Urinary bladder (tissue), 4 donors: ENCODE results near the gene RPS6KA1. TPM values are rescaled to one million over a fixed set of nuclear protein-coding genes. Genes with fewer than 3 reads are reported as not detected.
A peak's percentile ranks its signal among the peaks of the same experiment; 100 is the strongest.

ENCODE experiments used
- DNase-seq: peaks from one replicate; pipeline ENCODE4 v3.0.0-alpha.2; 2015; ENCODE audit errors: extremely low spot score
- H3K27ac ChIP-seq: one replicate; pipeline ENCODE4 v1.5.1; 2013; ENCODE audit warnings: low read depth, mild to moderate bottlenecking, moderate library complexity
- H3K36me3 ChIP-seq: one replicate; pipeline ENCODE4 v1.6.1; 2013; ENCODE audit warnings: mild to moderate bottlenecking, moderate library complexity; ENCODE audit not compliant: insufficient read depth
- H3K4me1 ChIP-seq: one replicate; pipeline ENCODE4 v1.6.1; 2013; ENCODE audit warnings: mild to moderate bottlenecking, moderate library complexity; ENCODE audit not compliant: insufficient read depth
- H3K4me3 ChIP-seq: one replicate; pipeline ENCODE4 v1.5.1; 2013; ENCODE audit warnings: low read depth, low read length
- WGBS: extraction: QIAGEN DNeasy Blood & Tissue Kit; methylation state at CpG from one replicate; pipeline ENCODE4 v1.1.7; 2013; 5-methylcytosine and 5-hydroxymethylcytosine counted together
- polyA plus RNA-seq: library from polyadenylated mRNA; stranded (reverse); fragments of 200-250 nt; gene quantifications from one replicate; pipeline ENCODE4 v1.2.3, GENCODE V29; 2013
- total RNA-seq: library from RNA; depleted of rRNA; stranded (reverse); fragments of >200 nt; gene quantifications from one replicate; pipeline ENCODE4 v1.2.3, GENCODE V29; 2014
- donor health status: healthy with polysubstance abuse.
- donor health status: healthy.

Gene RPS6KA1
- total and polyA plus RNA-seq, 2 donors, result 7.7 to 8.9 TPM

- 77% methylated on average over 14 of the region's 14 CpGs for WGBS
- Histone ChIP-seq H3K27ac (no peak overlapping the region), H3K36me3 (no peaks in the 10 kb centered on the region), H3K4me3 (no peak overlapping the region), H3K4me1 (no peaks in the 10 kb centered on the region)
- DNase-seq, result no peak
Measured at GRCh38 chr1:26538480-26539412, 9.2 kb downstream of the RPS6KA1 start.

- no peak overlapping the region for H3K4me3 ChIP-seq
- H3K36me3 ChIP-seq, result no peaks in the 10 kb centered on the region
- H3K27ac ChIP-seq, result no peak overlapping the region
- no peak for DNase-seq
- 17% methylated on average over 6 of the region's 6 CpGs for WGBS
- H3K4me1 ChIP-seq, result no peaks in the 10 kb centered on the region
Measured at GRCh38 chr1:26539722-26540121, 10.2 kb downstream of the RPS6KA1 start.

- Histone ChIP-seq H3K4me1 (no peaks in the 10 kb centered on the region), H3K4me3 (no peak overlapping the region), H3K27ac (no peak overlapping the region), H3K36me3 (no peaks in the 10 kb centered on the region)
- no peak for DNase-seq
- WGBS, result 97% methylated on average over 3 of the region's 3 CpGs
Measured at GRCh38 chr1:26540351-26540750, 10.8 kb downstream of the RPS6KA1 start.

- no peak for DNase-seq
- WGBS, result 83% methylated on average over 7 of the region's 7 CpGs
- H3K4me1 ChIP-seq, result no peaks in the 10 kb centered on the region
- no peaks in the 10 kb centered on the region for H3K36me3 ChIP-seq
- no peak overlapping the region for H3K27ac ChIP-seq
- H3K4me3 ChIP-seq, result no peak overlapping the region
Measured at GRCh38 chr1:26541431-26541815, 11.9 kb downstream of the RPS6KA1 start.

GRCh38 chr1:26541816-26542711 is 12.5 kb downstream of the RPS6KA1 start:
- H3K4me3 ChIP-seq, result no peak overlapping the region

GRCh38 chr1:26542771-26543451 is 13.3 kb downstream of the RPS6KA1 start:
- H3K4me1 ChIP-seq, result no peaks in the 10 kb centered on the region
- H3K4me3 ChIP-seq, result no peak overlapping the region
- H3K27ac ChIP-seq, result peak overlapping the region; percentile 56
- 83% methylated on average over 9 of the region's 9 CpGs for WGBS
- no peak for DNase-seq
- H3K36me3 ChIP-seq, result no peaks in the 10 kb centered on the region

More at GRCh38 chr1:26541816-26542711, 12.5 kb downstream of the RPS6KA1 start:
- H3K27ac ChIP-seq, result peak overlapping the region; percentile 40
- no peak for DNase-seq
- 39% methylated on average over 18 of the region's 18 CpGs for WGBS
- no peaks in the 10 kb centered on the region for H3K4me1 ChIP-seq
- H3K36me3 ChIP-seq, result no peaks in the 10 kb centered on the region

GRCh38 chr1:26543462-26543861 is 13.9 kb downstream of the RPS6KA1 start:
- Histone ChIP-seq H3K4me3 (no peak overlapping the region), H3K27ac (no peak overlapping the region), H3K4me1 (no peaks in the 10 kb centered on the region), H3K36me3 (no peaks in the 10 kb centered on the region)
- no peak for DNase-seq
- WGBS, result 79% methylated on average over 5 of the region's 5 CpGs

- DNase-seq, result no peak
- no peaks in the 10 kb centered on the region for H3K36me3 ChIP-seq
- H3K27ac ChIP-seq, result no peak overlapping the region
- 90% methylated on average over 5 of the region's 5 CpGs for WGBS
- no peaks in the 10 kb centered on the region for H3K4me1 ChIP-seq
- no peak overlapping the region for H3K4me3 ChIP-seq
Measured at GRCh38 chr1:26544126-26544525, 14.6 kb downstream of the RPS6KA1 start.

- 92% methylated on average over 4 of the region's 4 CpGs for WGBS
- no peak for DNase-seq
- no peaks in the 10 kb centered on the region for H3K36me3 ChIP-seq
- H3K27ac ChIP-seq, result no peak overlapping the region
- no peaks in the 10 kb centered on the region for H3K4me1 ChIP-seq
- H3K4me3 ChIP-seq, result peak overlapping the region; percentile 21
Measured at GRCh38 chr1:26545969-26546323, 16.4 kb downstream of the RPS6KA1 start.

- peak overlapping the region; percentile 21 for H3K4me3 ChIP-seq
- WGBS, result 82% methylated on average over 8 of the region's 8 CpGs
- H3K36me3 ChIP-seq, result no peaks in the 10 kb centered on the region
- no peak for DNase-seq
- H3K4me1 ChIP-seq, result no peaks in the 10 kb centered on the region
- no peak overlapping the region for H3K27ac ChIP-seq
Measured at GRCh38 chr1:26546375-26546774, 16.8 kb downstream of the RPS6KA1 start.

GRCh38 chr1:26546819-26547218 is 17.3 kb downstream of the RPS6KA1 start:
- Histone ChIP-seq H3K4me3 (no peak overlapping the region), H3K36me3 (no peaks in the 10 kb centered on the region), H3K27ac (no peak overlapping the region), H3K4me1 (no peaks in the 10 kb centered on the region)
- 96% methylated on average over 7 of the region's 7 CpGs for WGBS
- DNase-seq, result no peak

- 91% methylated on average over 3 of the region's 3 CpGs for WGBS
- H3K27ac ChIP-seq, result no peak overlapping the region
- H3K4me3 ChIP-seq, result no peak overlapping the region
- no peaks in the 10 kb centered on the region for H3K36me3 ChIP-seq
- DNase-seq, result no peak
- H3K4me1 ChIP-seq, result no peaks in the 10 kb centered on the region
Measured at GRCh38 chr1:26548841-26549240, 19.3 kb downstream of the RPS6KA1 start.

- no peak for DNase-seq
- H3K4me3 ChIP-seq, result no peak overlapping the region
- H3K4me1 ChIP-seq, result no peaks in the 10 kb centered on the region
- no peak overlapping the region for H3K27ac ChIP-seq
- H3K36me3 ChIP-seq, result no peaks in the 10 kb centered on the region
- 98% methylated on average over 3 of the region's 3 CpGs for WGBS
Measured at GRCh38 chr1:26550946-26551345, 21.4 kb downstream of the RPS6KA1 start.
